ENCODE data around the gene IRGQ.
"Not testable (repeated sequence)": the region's sequence is repeated elsewhere in the genome, so short reads cannot be mapped to it uniquely, and the experiment has no call there.

IRGQ gene

GRCh38 chr19:43598445-43599240, 2.7 kb upstream of the IRGQ start:
- DNase-seq (ENCODE audit: low read depth, low spot score), result no peak

- DNase-seq (ENCODE audit: low read depth, low spot score), result no peak
Observed at GRCh38 chr19:43597876-43598275, 1.9 kb upstream of the IRGQ start.

GRCh38 chr19:43596842-43597461, 1.0 kb upstream of the IRGQ start:
- DNase-seq (ENCODE audit: low read depth, low spot score), result no peak

- no peak for DNase-seq (ENCODE audit: low read depth, low spot score)
Observed at GRCh38 chr19:43595605-43595998, 332 bp downstream of the IRGQ start.

GRCh38 chr19:43594710-43595604, 977 bp downstream of the IRGQ start:
- peak; percentile 31 for DNase-seq (ENCODE audit: low read depth, low spot score)

GRCh38 chr19:43594081-43594697, 1.7 kb downstream of the IRGQ start:
- DNase-seq (ENCODE audit: low read depth, low spot score), result no peak

GRCh38 chr19:43592800-43593350, 3.1 kb downstream of the IRGQ start:
- DNase-seq (ENCODE audit: low read depth, low spot score), result no peak

- no peak for DNase-seq (ENCODE audit: low read depth, low spot score)
Observed at GRCh38 chr19:43591904-43592772, 3.8 kb downstream of the IRGQ start.

- no peak for DNase-seq (ENCODE audit: low read depth, low spot score)
Observed at GRCh38 chr19:43589678-43590077, 6.3 kb downstream of the IRGQ start.

GRCh38 chr19:43589277-43589676, 6.7 kb downstream of the IRGQ start:
- no peak for DNase-seq (ENCODE audit: low read depth, low spot score)

GRCh38 chr19:43587029-43587428, 8.9 kb downstream of the IRGQ start:
- not testable (repeated sequence) for DNase-seq (ENCODE audit: low read depth, low spot score)

- no peak for DNase-seq (ENCODE audit: low read depth, low spot score)
Observed at GRCh38 chr19:43586346-43586745, 9.6 kb downstream of the IRGQ start.

GRCh38 chr19:43584484-43584883, 11.4 kb downstream of the IRGQ start:
- DNase-seq (ENCODE audit: low read depth, low spot score), result no peak

- no peak for DNase-seq (ENCODE audit: low read depth, low spot score)
Observed at GRCh38 chr19:43582495-43582894, 13.4 kb downstream of the IRGQ start.

GRCh38 chr19:43581467-43581866, 14.5 kb downstream of the IRGQ start:
- DNase-seq (ENCODE audit: low read depth, low spot score), result no peak

- DNase-seq (ENCODE audit: low read depth, low spot score), result no peak
Observed at GRCh38 chr19:43578787-43579186, 17.1 kb downstream of the IRGQ start.

GRCh38 chr19:43575955-43576878, 19.7 kb downstream of the IRGQ start:
- no peak for DNase-seq (ENCODE audit: low read depth, low spot score)

GRCh38 chr19:43575156-43575950, 20.6 kb downstream of the IRGQ start, which contains the start of the genes PINLYP and XRCC1:
PINLYP (plus strand) TSS chr19:43575801; CDS start chr19:43577192, 1,391 bp downstream.
XRCC1 (minus strand) TSS chr19:43575527; CDS start chr19:43575458, 69 bp downstream.
- DNase-seq (ENCODE audit: low read depth, low spot score), result peak; percentile 90

Data from activated CD4-positive, CD25-positive, alpha-beta regulatory T cell treated with anti-CD3 and anti-CD28 coated beads, Interleukin-2, amount 50 U/mL, for 16 hours (primary cell).